Skin of body (tissue), 2 donors: ENCODE results near the gene ATP6V0A1. TPM values are rescaled to one million over a fixed set of nuclear protein-coding genes. Genes with fewer than 3 reads are reported as not detected.
"Not testable (repeated sequence)": the region's sequence is repeated elsewhere in the genome, so short reads cannot be mapped to it uniquely, and the experiment has no call there.

Experiments used
- DNase-seq: peaks from one replicate; lab custom pipeline; 2025; lab: John Stamatoyannopoulos, UW
- total RNA-seq: library from RNA; depleted of rRNA; stranded (reverse); fragments of >200 nt; gene quantifications from one replicate; pipeline ENCODE4 v1.2.3, GENCODE V29; 2014

Gene ATP6V0A1
- total RNA-seq, 1 donor from 2014 or later = 84.6 TPM

GRCh38 chr17:42436391-42436790, 22.3 kb upstream of the ATP6V0A1 start:
- DNase-seq = peak; percentile 96

GRCh38 chr17:42438600-42439567, 19.8 kb upstream of the ATP6V0A1 start:
- DNase-seq = no peak

GRCh38 chr17:42441371-42442195, 17.1 kb upstream of the ATP6V0A1 start:
- no peak for DNase-seq

GRCh38 chr17:42442196-42442565, 16.5 kb upstream of the ATP6V0A1 start:
- no peak for DNase-seq

- DNase-seq = not testable (repeated sequence)
Observed at GRCh38 chr17:42449176-42449575, 9.5 kb upstream of the ATP6V0A1 start.

GRCh38 chr17:42449838-42450237, 8.8 kb upstream of the ATP6V0A1 start:
- DNase-seq = not testable (repeated sequence)

- DNase-seq = not testable (repeated sequence)
Observed at GRCh38 chr17:42451270-42451669, 7.4 kb upstream of the ATP6V0A1 start.

GRCh38 chr17:42453439-42453838, 5.2 kb upstream of the ATP6V0A1 start:
- DNase-seq = no peak

GRCh38 chr17:42454987-42455386, 3.7 kb upstream of the ATP6V0A1 start:
- DNase-seq = not testable (repeated sequence)

- peak; percentile 62 for DNase-seq
Observed at GRCh38 chr17:42456223-42457106, 2.2 kb upstream of the ATP6V0A1 start.

- peak; percentile 38 for DNase-seq
Observed at GRCh38 chr17:42457107-42457792, 1.4 kb upstream of the ATP6V0A1 start.

GRCh38 chr17:42459256-42459800, 650 bp downstream of the ATP6V0A1 start:
- DNase-seq = no peak

- peak; percentile 49 for DNase-seq
Observed at GRCh38 chr17:42459801-42460281, 1.2 kb downstream of the ATP6V0A1 start.

GRCh38 chr17:42460371-42460770, 1.7 kb downstream of the ATP6V0A1 start:
- DNase-seq = no peak

GRCh38 chr17:42463976-42464400, 5.3 kb downstream of the ATP6V0A1 start:
- no peak for DNase-seq

- no peak for DNase-seq
Observed at GRCh38 chr17:42467889-42468288, 9.2 kb downstream of the ATP6V0A1 start.

- DNase-seq = no peak
Observed at GRCh38 chr17:42472709-42473521, 14.2 kb downstream of the ATP6V0A1 start.

GRCh38 chr17:42474276-42474675, 15.6 kb downstream of the ATP6V0A1 start:
- no peak for DNase-seq

GRCh38 chr17:42475121-42475520, 16.4 kb downstream of the ATP6V0A1 start:
- DNase-seq = no peak
